ENCODE measurements around the gene TBL3. TPM values are rescaled to one million over a fixed set of nuclear protein-coding genes. Genes with fewer than 3 reads are reported as not detected.

The TBL3 gene
- total RNA-seq, 1 experiment from 2014 or later, result 42.4 TPM

GRCh38 chr16:1991948-1992703 lies 20.3 kb downstream of the TBL3 start:
- CTCF ChIA-PET, result interaction anchor here (0.6 kb wide), 1 partner anchor 148 kb away, joined by 4 read pairs; no protein-coding TSS in a partner anchor
- POLR2A ChIA-PET, result no interaction called here
- DNase-seq (ENCODE audit: low read depth, low spot score) (no peak), ATAC-seq (no peak)
- intact Hi-C loops (cut with micrococcal nuclease; ENCODE audit: unreplicated experiment) (no loop called here), in situ Hi-C loops (cut with HindIII; ENCODE audit: low pct_unique_long_range_greater_than_20kb, low sequenced_read_pairs) (no loop called here)
- TF ChIP-seq POLR2AphosphoS5 (IDR thresholded peaks at IDR 0.05; ENCODE audit: low read depth, low read length) (no peak), REST (IDR thresholded peaks at IDR 0.05; ENCODE audit: insufficient read depth in 1 of 2, low read depth in 2 of 2, low read length in 1 of 2) (no peak), SIN3A (IDR thresholded peaks at IDR 0.05; ENCODE audit: borderline replicate concordance, insufficient read depth, low read depth, low read length) (no peak), CTCF (IDR thresholded peaks at IDR 0.05) (no peak), TCF7L2 (IDR thresholded peaks at IDR 0.05; ENCODE audit: low read depth, low read length) (no peak)
- Histone ChIP-seq H3K4me3 (ENCODE audit: low read depth in 2 of 2, low read length in 2 of 2) (no peak overlapping the region), H3K27me3 (ENCODE audit: control insufficient read depth, insufficient read depth, low read length) (no peaks in the 10 kb centered on the region), H3K27ac (ENCODE audit: low read length) (no peak overlapping the region), H3K4me1 (ENCODE audit: control insufficient read depth, insufficient read depth, low read length) (peaks cover 15% of the 10 kb centered on the region; the same call in 1 of the 2 replicates), H3K9me3 (ENCODE audit: control insufficient read depth, insufficient read depth, low read depth, low read length) (no peaks in the 10 kb centered on the region), H3K36me3 (ENCODE audit: control insufficient read depth, insufficient read depth, low read length) (no peaks in the 10 kb centered on the region)
- no TSS peak for BruUV-seq (replicated peaks)

GRCh38 chr16:1992704-1993317 lies 21.0 kb downstream of the TBL3 start:
- DNase-seq (ENCODE audit: low read depth, low spot score) (no peak), ATAC-seq (no peak)
- Histone ChIP-seq H3K36me3 (ENCODE audit: control insufficient read depth, insufficient read depth, low read length) (no peaks in the 10 kb centered on the region), H3K9me3 (ENCODE audit: control insufficient read depth, insufficient read depth, low read depth, low read length) (no peaks in the 10 kb centered on the region), H3K4me3 (ENCODE audit: low read depth in 2 of 2, low read length in 2 of 2) (no peak overlapping the region), H3K27me3 (ENCODE audit: control insufficient read depth, insufficient read depth, low read length) (no peaks in the 10 kb centered on the region), H3K4me1 (ENCODE audit: control insufficient read depth, insufficient read depth, low read length) (peaks cover 15% of the 10 kb centered on the region; the same call in 1 of the 2 replicates), H3K27ac (ENCODE audit: low read length) (no peak overlapping the region)
- intact Hi-C loops (cut with micrococcal nuclease; ENCODE audit: unreplicated experiment), result no loop called here
- BruUV-seq (replicated peaks), result no TSS peak
- ChIA-PET POLR2A (no interaction called here), CTCF (no interaction called here)
- TF ChIP-seq POLR2AphosphoS5 (IDR thresholded peaks at IDR 0.05; ENCODE audit: low read depth, low read length) (no peak), SIN3A (IDR thresholded peaks at IDR 0.05; ENCODE audit: borderline replicate concordance, insufficient read depth, low read depth, low read length) (no peak), TCF7L2 (IDR thresholded peaks at IDR 0.05; ENCODE audit: low read depth, low read length) (no peak), CTCF (IDR thresholded peaks at IDR 0.05) (no peak), REST (IDR thresholded peaks at IDR 0.05; ENCODE audit: insufficient read depth in 1 of 2, low read depth in 2 of 2, low read length in 1 of 2) (no peak)
- in situ Hi-C loops (cut with HindIII; ENCODE audit: low pct_unique_long_range_greater_than_20kb, low sequenced_read_pairs), result no loop called here
